Prostate gland (tissue), 2 donors: ENCODE data around the gene PTPRM. TPM values are rescaled to one million over a fixed set of nuclear protein-coding genes. Genes with fewer than 3 reads are reported as not detected.

Source experiments
- DNase-seq: peaks from one replicate; pipeline ENCODE4 v3.0.0-alpha.2; 2019; ENCODE audit warnings: low spot score
- H3K27ac ChIP-seq, 2 donors: fragments of 200-600 bp; sonication (generic); 2 replicates each; pipeline ENCODE4 v1.5.1; 2017 to 2019
- H3K27me3 ChIP-seq: fragments of 200-600 bp; sonication (generic); replicated peaks from 2 replicates; pipeline ENCODE4 v1.5.1; 2019; ENCODE audit not compliant: insufficient read depth
- H3K36me3 ChIP-seq, 2 donors: fragments of 200-600 bp; sonication (generic); 1 replicate in 1 of 2; 2 replicates in 1 of 2; pipeline versions ENCODE4 v1.5.1 to v1.8.1; 2017 to 2019
- H3K4me1 ChIP-seq: fragments of 200-600 bp; sonication (generic); replicated peaks from 2 replicates; pipeline ENCODE4 v1.5.1; 2019
- H3K4me3 ChIP-seq, 2 donors: fragments of 200-600 bp; sonication (generic); 2 replicates each; pipeline ENCODE4 v1.5.1; 2017 to 2019
- H3K9me3 ChIP-seq: fragments of 200-600 bp; sonication (generic); 2 replicates; pipeline ENCODE4 v1.5.1; 2017
- CTCF ChIP-seq, 4 experiments: fragments of 200-600 bp in 2 of 4; fragments of 450-650 bp in 2 of 4; sonication (generic) in 2 of 4; IDR thresholded peaks; 1 replicate in 3 of 4; 2 replicates in 1 of 4; pipeline ENCODE4 v1.5.1; 2016 to 2019; ENCODE audit warnings: antibody characterized with exemption in 4 of 4, mild to moderate bottlenecking in 2 of 4, moderate library complexity in 2 of 4
- POLR2A ChIP-seq: fragments of 450-650 bp; IDR thresholded peaks from one replicate; pipeline ENCODE4 v1.6.1; 2016; ENCODE audit warnings: antibody characterized with exemption, mild to moderate bottlenecking
- POLR2AphosphoS5 ChIP-seq: sonication (generic); formaldehyde crosslinking; IDR thresholded peaks from one replicate; pipeline ENCODE4 v1.6.1; 2017; ENCODE audit warnings: antibody characterized with exemption
- WGBS: methylation state at CpG from one replicate; pipeline ENCODE4 v1.1.5; 2018; 5-methylcytosine and 5-hydroxymethylcytosine counted together
- intact Hi-C: fragments of 100-400 bp; cut with DNase I; formaldehyde crosslinking; loops from one replicate; pipeline ENCODE4 v1.14.2; 2022
- total RNA-seq, 2 donors: library from RNA; depleted of rRNA; stranded (reverse); fragments of >200 nt; gene quantifications; one replicate each; pipeline ENCODE4 v1.1.0, GENCODE V29; 2016

Gene PTPRM
- total RNA-seq, 2 donors from 2014 or later: 32.9 to 92.6 TPM

- H3K27ac ChIP-seq: no peak overlapping the region
Measured at GRCh38 chr18:7523772-7524171, 43.3 kb upstream of the PTPRM start.

GRCh38 chr18:7524786-7525185 is 42.3 kb upstream of the PTPRM start:
- intact Hi-C loops: no loop called here
- Histone ChIP-seq H3K4me1 (no peaks in the 10 kb centered on the region), H3K9me3 (no peaks in the 10 kb centered on the region), H3K36me3 (no peaks in the 10 kb centered on the region), H3K27me3 (no peaks in the 10 kb centered on the region), H3K4me3 (no peak overlapping the region), H3K27ac (no peak overlapping the region)
- DNase-seq: no peak
- 47% methylated on average over 2 of the region's 2 CpGs for WGBS
- TF ChIP-seq CTCF (IDR thresholded peaks at IDR 0.05): no peak
- no peak for TF ChIP-seq POLR2A
- no peak for TF ChIP-seq POLR2AphosphoS5

More at GRCh38 chr18:7523772-7524171, 43.3 kb upstream of the PTPRM start:
- H3K9me3 ChIP-seq: no peaks in the 10 kb centered on the region
- no peaks in the 10 kb centered on the region for H3K27me3 ChIP-seq
- TF ChIP-seq POLR2A (no peak), POLR2AphosphoS5 (no peak), CTCF (IDR thresholded peaks at IDR 0.05) (no peak)
- intact Hi-C loops: no loop called here
- no peaks in the 10 kb centered on the region for H3K4me1 ChIP-seq
- no peak for DNase-seq
- 94% methylated on average over 3 of the region's 3 CpGs for WGBS
- no peak overlapping the region for H3K4me3 ChIP-seq
- H3K36me3 ChIP-seq: no peaks in the 10 kb centered on the region

GRCh38 chr18:7532942-7533341 is 34.2 kb upstream of the PTPRM start:
- Histone ChIP-seq H3K4me1 (no peaks in the 10 kb centered on the region), H3K27ac (no peak overlapping the region), H3K27me3 (no peaks in the 10 kb centered on the region), H3K36me3 (no peaks in the 10 kb centered on the region), H3K9me3 (no peaks in the 10 kb centered on the region), H3K4me3 (no peak overlapping the region)
- DNase-seq: no peak
- intact Hi-C loops: no loop called here
- 86% methylated on average over 4 of the region's 4 CpGs for WGBS
- TF ChIP-seq CTCF (IDR thresholded peaks at IDR 0.05) (no peak), POLR2A (no peak), POLR2AphosphoS5 (no peak)

- DNase-seq: no peak
- Histone ChIP-seq H3K4me1 (no peaks in the 10 kb centered on the region), H3K36me3 (no peaks in the 10 kb centered on the region), H3K27ac (no peak overlapping the region), H3K9me3 (no peaks in the 10 kb centered on the region), H3K27me3 (no peaks in the 10 kb centered on the region), H3K4me3 (no peak overlapping the region)
- WGBS: 90% methylated on average over 5 of the region's 5 CpGs
- intact Hi-C loops: no loop called here
- TF ChIP-seq CTCF (IDR thresholded peaks at IDR 0.05) (no peak), POLR2A (no peak), POLR2AphosphoS5 (no peak)
Measured at GRCh38 chr18:7535436-7536205, 31.5 kb upstream of the PTPRM start.

GRCh38 chr18:7537145-7537544 is 30.0 kb upstream of the PTPRM start:
- Histone ChIP-seq H3K36me3 (no peaks in the 10 kb centered on the region), H3K27me3 (no peaks in the 10 kb centered on the region), H3K4me1 (no peaks in the 10 kb centered on the region), H3K27ac (no peak overlapping the region), H3K4me3 (no peak overlapping the region), H3K9me3 (no peaks in the 10 kb centered on the region)
- DNase-seq: no peak
- intact Hi-C loops: no loop called here
- TF ChIP-seq CTCF (IDR thresholded peaks at IDR 0.05) (no peak), POLR2A (no peak), POLR2AphosphoS5 (no peak)
- 100% methylated on average over 1 of the region's 1 CpG for WGBS
